ENCODE measurements around the gene BTBD16. TPM values are rescaled to one million over a fixed set of nuclear protein-coding genes. Genes with fewer than 3 reads are reported as not detected.

BTBD16 gene
- total RNA-seq, 4 donors from 2014 or later = not detected

GRCh38 chr10:122362031-122362592 lies 91.0 kb downstream of the BTBD16 start:
- Histone ChIP-seq H3K36me3 (no peaks in the 10 kb centered on the region), H3K27me3 (no peaks in the 10 kb centered on the region), H3K27ac (no peak overlapping the region), H3K4me1 (no peaks in the 10 kb centered on the region), H3K4me3 (no peak overlapping the region), H3K9me3 (no peaks in the 10 kb centered on the region)
- TF ChIP-seq EP300 (IDR thresholded peaks at IDR 0.05; ENCODE audit: low read depth) (no peak), CTCF (IDR thresholded peaks at IDR 0.05) (no peak), POLR2A (IDR thresholded peaks at IDR 0.05) (no peak), POLR2AphosphoS5 (IDR thresholded peaks at IDR 0.05) (no peak)
- in situ Hi-C loops (cut with MboI; ENCODE audit: low pct_ligation_motif_present in 1 of 4, low pct_unique_long_range_greater_than_20kb in 1 of 4, low sequenced_read_pairs in 3 of 4) (no loop called here), intact Hi-C loops (cut with DNase I; ENCODE audit: low total_unique reads) (no loop called here)
- no peak for DNase-seq
- WGBS, 2 donors (ENCODE audit: low coverage in 1 of 2) = 80 to 83% methylated on average over 1 to 4 of the region's 4 CpGs

GRCh38 chr10:122362621-122363020 lies 91.5 kb downstream of the BTBD16 start:
- no peak overlapping the region for H3K27ac ChIP-seq
- intact Hi-C loops (cut with DNase I; ENCODE audit: low total_unique reads) = no loop called here
- no peaks in the 10 kb centered on the region for H3K27me3 ChIP-seq
- no peaks in the 10 kb centered on the region for H3K36me3 ChIP-seq
- no peaks in the 10 kb centered on the region for H3K9me3 ChIP-seq
- WGBS, 2 donors (ENCODE audit: low coverage in 1 of 2) = 47% methylated on average over 2 of the region's 2 CpGs; no CpG with 5 or more reads in 1 of the 2 donors
- H3K4me3 ChIP-seq = no peak overlapping the region
- no peaks in the 10 kb centered on the region for H3K4me1 ChIP-seq
- TF ChIP-seq CTCF (IDR thresholded peaks at IDR 0.05) (no peak), POLR2AphosphoS5 (IDR thresholded peaks at IDR 0.05) (no peak), POLR2A (IDR thresholded peaks at IDR 0.05) (no peak), EP300 (IDR thresholded peaks at IDR 0.05; ENCODE audit: low read depth) (no peak)
- DNase-seq = no peak
- in situ Hi-C loops (cut with MboI; ENCODE audit: low pct_ligation_motif_present in 1 of 4, low pct_unique_long_range_greater_than_20kb in 1 of 4, low sequenced_read_pairs in 3 of 4) = no loop called here

- TF ChIP-seq EP300 (IDR thresholded peaks at IDR 0.05; ENCODE audit: low read depth) = no peak
- no peak for TF ChIP-seq CTCF (IDR thresholded peaks at IDR 0.05)
- TF ChIP-seq POLR2AphosphoS5 (IDR thresholded peaks at IDR 0.05) = no peak
- TF ChIP-seq POLR2A (IDR thresholded peaks at IDR 0.05) = no peak
- Histone ChIP-seq H3K36me3 (no peaks in the 10 kb centered on the region), H3K4me1 (no peaks in the 10 kb centered on the region), H3K27ac (no peak overlapping the region), H3K27me3 (no peaks in the 10 kb centered on the region), H3K4me3 (no peak overlapping the region), H3K9me3 (no peaks in the 10 kb centered on the region)
- WGBS, 2 donors (ENCODE audit: low coverage in 1 of 2) = 73 to 81% methylated on average over 2 of the region's 2 CpGs
- DNase-seq = no peak
- intact Hi-C loops (cut with DNase I; ENCODE audit: low total_unique reads) (no loop called here), in situ Hi-C loops (cut with MboI; ENCODE audit: low pct_ligation_motif_present in 1 of 4, low pct_unique_long_range_greater_than_20kb in 1 of 4, low sequenced_read_pairs in 3 of 4) (no loop called here)
Observed at GRCh38 chr10:122363311-122363710, 92.2 kb downstream of the BTBD16 start.

- no peaks in the 10 kb centered on the region for H3K4me1 ChIP-seq
- peak overlapping the region in 1 of 4 donors; percentile 19 for H3K27ac ChIP-seq
- H3K9me3 ChIP-seq = no peaks in the 10 kb centered on the region
- H3K27me3 ChIP-seq = no peaks in the 10 kb centered on the region
- DNase-seq = no peak
- in situ Hi-C loops (cut with MboI; ENCODE audit: low pct_ligation_motif_present in 1 of 4, low pct_unique_long_range_greater_than_20kb in 1 of 4, low sequenced_read_pairs in 3 of 4) = no loop called here
- TF ChIP-seq CTCF (IDR thresholded peaks at IDR 0.05) = no peak
- no peak overlapping the region for H3K4me3 ChIP-seq
- WGBS, 2 donors (ENCODE audit: low coverage in 1 of 2) = 55% methylated on average over 2 to 6 of the region's 6 CpGs
- intact Hi-C loops (cut with DNase I; ENCODE audit: low total_unique reads) = no loop called here
- H3K36me3 ChIP-seq = no peaks in the 10 kb centered on the region
Observed at GRCh38 chr10:122363722-122364463, 92.8 kb downstream of the BTBD16 start.

All from transverse colon (tissue), 4 donors.